ENCODE measurements around the gene TBX19. TPM values are rescaled to one million over a fixed set of nuclear protein-coding genes. Genes with fewer than 3 reads are reported as not detected.

The TBX19 gene
- total RNA-seq, 2 donors from 2014 or later, result 8.4 to 9.9 TPM

DNA sequence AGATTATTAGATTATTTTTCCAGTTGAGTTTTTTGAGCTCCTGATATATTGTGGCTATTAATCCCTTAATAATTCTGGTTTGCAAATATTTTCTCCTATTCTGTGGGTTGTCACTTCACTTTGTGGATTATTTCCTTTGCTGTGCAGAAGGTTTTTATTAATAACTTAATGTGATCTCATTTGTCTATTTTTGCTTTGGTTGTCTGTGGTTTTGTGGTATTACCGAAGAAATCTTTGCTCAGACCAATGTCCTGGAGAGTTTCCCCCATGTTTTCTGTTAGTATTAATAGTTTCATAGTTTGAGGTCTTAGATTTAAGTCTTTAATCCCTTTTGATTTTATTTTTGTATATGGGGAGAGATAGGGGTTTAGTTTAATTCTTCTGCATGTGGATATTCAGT, 7.1 kb upstream of the TBX19 start:
- no peak for ATAC-seq (ENCODE audit: insufficient number of reproducible peaks, low FRiP score, low read depth)

GRCh38 chr1:168279253-168279652, 1.4 kb upstream of the TBX19 start:
- ATAC-seq (ENCODE audit: insufficient number of reproducible peaks, low FRiP score, low read depth), result no peak
- Histone ChIP-seq H3K4me1 (ENCODE audit: control insufficient read depth in 1 of 2, low read depth in 2 of 2) (peaks cover 0 to under 1% of the 10 kb centered on the region in 2 donors), H3K27me3 (replicated peaks; ENCODE audit: insufficient read depth) (no peaks in the 10 kb centered on the region), H3K4me3 (no peak overlapping the region), H3K9me3 (peaks cover 5% of the 10 kb centered on the region), H3K36me3 (no peaks in the 10 kb centered on the region), H3K27ac (no peak overlapping the region)
- TF ChIP-seq CTCF (IDR thresholded peaks at IDR 0.05), result no peak
- no peak for DNase-seq (ENCODE audit: low spot score)

More for the DNA sequence above, 7.1 kb upstream of the TBX19 start:
- H3K4me3 ChIP-seq, result no peak overlapping the region
- peaks cover 0 to 5% of the 10 kb centered on the region in 2 donors for H3K4me1 ChIP-seq (ENCODE audit: control insufficient read depth in 1 of 2, low read depth in 2 of 2)
- H3K36me3 ChIP-seq, result no peaks in the 10 kb centered on the region
- peaks cover 5% of the 10 kb centered on the region for H3K9me3 ChIP-seq
- DNase-seq (ENCODE audit: low spot score), result no peak
- no peak overlapping the region for H3K27ac ChIP-seq
- TF ChIP-seq CTCF (IDR thresholded peaks at IDR 0.05), result no peak
- H3K27me3 ChIP-seq (replicated peaks; ENCODE audit: insufficient read depth), result no peaks in the 10 kb centered on the region

DNA sequence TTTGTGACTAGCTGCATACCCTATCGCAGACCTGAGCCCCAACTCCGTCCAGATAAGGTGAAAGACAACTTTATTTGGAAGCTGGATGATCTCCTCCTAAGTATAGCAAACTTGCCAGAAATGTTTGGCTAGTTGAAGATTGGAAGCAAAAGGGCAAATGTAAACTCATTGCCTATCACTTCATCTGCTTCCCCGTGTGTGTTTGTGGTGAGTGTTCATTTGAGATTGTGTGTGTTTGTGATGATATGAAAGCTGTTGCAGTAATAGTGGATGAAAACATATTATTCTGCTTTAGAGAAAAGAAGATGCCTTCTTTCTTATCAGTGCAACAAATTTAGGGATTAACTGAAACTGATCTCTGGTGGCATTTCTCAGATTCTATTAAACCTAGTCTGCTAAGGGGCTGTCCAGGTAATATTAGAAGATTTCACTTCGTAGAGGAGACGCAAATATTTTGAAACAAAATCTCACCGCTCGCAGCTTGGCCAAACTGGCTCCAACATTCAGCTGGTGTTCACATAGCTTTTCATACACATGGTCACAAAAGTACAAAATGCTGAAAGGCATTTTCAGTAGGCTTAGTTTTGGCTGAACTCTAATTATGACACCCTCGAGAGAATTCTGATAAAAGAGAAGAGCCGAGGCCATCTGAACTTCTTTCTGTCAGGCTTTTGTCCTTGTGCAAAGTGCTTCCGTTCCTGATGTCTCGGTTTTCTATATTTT, 1.1 kb downstream of the TBX19 start:
- H3K27ac ChIP-seq, result no peak overlapping the region

GRCh38 chr1:168285521-168285790, 4.8 kb downstream of the TBX19 start:
- no peaks in the 10 kb centered on the region for H3K36me3 ChIP-seq
- DNase-seq (ENCODE audit: low spot score), result no peak
- TF ChIP-seq CTCF (IDR thresholded peaks at IDR 0.05), result no peak
- H3K9me3 ChIP-seq, result no peaks in the 10 kb centered on the region
- peaks cover 5 to 13% of the 10 kb centered on the region in 2 donors for H3K4me1 ChIP-seq (ENCODE audit: control insufficient read depth in 1 of 2, low read depth in 2 of 2)
- H3K4me3 ChIP-seq, result no peak overlapping the region
- H3K27ac ChIP-seq, result no peak overlapping the region
- no peaks in the 10 kb centered on the region for H3K27me3 ChIP-seq (replicated peaks; ENCODE audit: insufficient read depth)
- no peak for ATAC-seq (ENCODE audit: insufficient number of reproducible peaks, low FRiP score, low read depth)

More for the DNA sequence above, 1.1 kb downstream of the TBX19 start:
- no peak for ATAC-seq (ENCODE audit: insufficient number of reproducible peaks, low FRiP score, low read depth)
- Histone ChIP-seq H3K27me3 (replicated peaks; ENCODE audit: insufficient read depth) (no peaks in the 10 kb centered on the region), H3K9me3 (peaks cover 5% of the 10 kb centered on the region), H3K4me1 (ENCODE audit: control insufficient read depth in 1 of 2, low read depth in 2 of 2) (peaks cover 5 to 13% of the 10 kb centered on the region in 2 donors), H3K36me3 (no peaks in the 10 kb centered on the region), H3K4me3 (no peak overlapping the region)
- no peak for DNase-seq (ENCODE audit: low spot score)
- TF ChIP-seq CTCF (IDR thresholded peaks at IDR 0.05), result no peak

- H3K27me3 ChIP-seq (replicated peaks; ENCODE audit: insufficient read depth), result no peaks in the 10 kb centered on the region
- TF ChIP-seq CTCF (IDR thresholded peaks at IDR 0.05), result no peak
Observed at GRCh38 chr1:168285971-168286927, 5.6 kb downstream of the TBX19 start.

More at GRCh38 chr1:168285971-168286927, 5.6 kb downstream of the TBX19 start:
- H3K4me1 ChIP-seq (ENCODE audit: control insufficient read depth in 1 of 2, low read depth in 2 of 2), result peaks cover 5 to 13% of the 10 kb centered on the region in 2 donors
- peaks cover 4% of the 10 kb centered on the region for H3K36me3 ChIP-seq
- ATAC-seq (ENCODE audit: insufficient number of reproducible peaks, low FRiP score, low read depth) (no peak), DNase-seq (ENCODE audit: low spot score) (no peak)
- no peak overlapping the region for H3K4me3 ChIP-seq
- H3K27ac ChIP-seq, result no peak overlapping the region
- no peaks in the 10 kb centered on the region for H3K9me3 ChIP-seq
